Lung (tissue), 12 donors: ENCODE measurements around the gene AUNIP. TPM values are rescaled to one million over a fixed set of nuclear protein-coding genes. Genes with fewer than 3 reads are reported as not detected.

ENCODE experiments used
- ATAC-seq: fragments of 200-7000 bp; cut with Tn5 transposase; one replicate; pipeline ENCODE4 v1.9.1; 2020; ENCODE audit warnings: moderate number of reproducible peaks; ENCODE audit not compliant: insufficient read depth, low FRiP score
- DNase-seq, 3 donors: peaks; one replicate each; pipeline ENCODE4 v3.0.0-alpha.2; 2013 to 2017
- H3K27ac ChIP-seq, 2 donors: one replicate each; pipeline ENCODE4 v1.5.1; 2013; ENCODE audit warnings: mild to moderate bottlenecking in 2 of 2, moderate library complexity in 2 of 2, control low read depth in 1 of 2, inconsistent platforms in 1 of 2, low read depth in 1 of 2, low read length in 1 of 2
- H3K27me3 ChIP-seq, 3 donors: one replicate each; pipeline ENCODE4 v1.5.1; 2013; ENCODE audit warnings: low read length in 2 of 3; ENCODE audit not compliant: control insufficient read depth in 3 of 3, insufficient read depth in 3 of 3
- H3K36me3 ChIP-seq, 4 donors: one replicate each; pipeline ENCODE4 v1.5.1; 2013; ENCODE audit warnings: low read length in 4 of 4, mild to moderate bottlenecking in 1 of 4, moderate library complexity in 1 of 4; ENCODE audit not compliant: control insufficient read depth in 4 of 4, insufficient read depth in 4 of 4
- H3K4me1 ChIP-seq, 5 donors: one replicate each; pipeline ENCODE4 v1.5.1; 2013; ENCODE audit warnings: low read length in 5 of 5, mild to moderate bottlenecking in 2 of 5, moderate library complexity in 1 of 5; ENCODE audit not compliant: control insufficient read depth in 5 of 5, insufficient read depth in 5 of 5
- H3K4me3 ChIP-seq: one replicate; pipeline ENCODE4 v1.5.1; 2013; ENCODE audit warnings: mild to moderate bottlenecking, control low read depth, moderate library complexity
- H3K9ac ChIP-seq, 2 donors: one replicate each; pipeline ENCODE4 v1.5.1; 2013; ENCODE audit warnings: low read length in 2 of 2, control low read depth in 1 of 2; ENCODE audit not compliant: insufficient read depth in 1 of 2
- H3K9me3 ChIP-seq, 4 donors: one replicate each; pipeline ENCODE4 v1.5.1; 2013; ENCODE audit warnings: low read length in 3 of 4, mild to moderate bottlenecking in 1 of 4, moderate library complexity in 1 of 4; ENCODE audit not compliant: control insufficient read depth in 4 of 4, insufficient read depth in 3 of 4
- WGBS, 2 donors: extraction: QIAGEN DNeasy Blood & Tissue Kit; methylation state at CpG; one replicate each; pipeline ENCODE4 v1.1.7; 2013; 5-methylcytosine and 5-hydroxymethylcytosine counted together
- polyA plus RNA-seq, 2 donors: library from polyadenylated mRNA; stranded (reverse); fragments of 200-250 nt; gene quantifications; one replicate each; pipeline ENCODE4 v1.2.1, GENCODE V29; 2013
- total RNA-seq, 2 donors: library from RNA; depleted of rRNA in 1 of 2; stranded (reverse); fragments of >200 nt in 1 of 2; gene quantifications; one replicate each; pipeline ENCODE4 v1.2.1, GENCODE V29; 2014 to 2021
- TF ChIP-seq, protein P1 (sequence below): IDR thresholded peaks from 2 replicates; pipeline ENCODE4 v1.5.1; 2012; ENCODE audit warnings: mild to moderate bottlenecking; ENCODE audit errors: control extremely low read depth, extremely low read depth
- donor health status: control.
- donor health status: control.
- donor health status: Bipolar disorder and iron deficiency.
- donor health status: healthy.
- donor health status: DM: yes; HTN: yes; CAD: no.

Gene AUNIP
- total and polyA plus RNA-seq, 4 donors, result 0.21 to 1.1 (median 0.29) TPM

DNA sequence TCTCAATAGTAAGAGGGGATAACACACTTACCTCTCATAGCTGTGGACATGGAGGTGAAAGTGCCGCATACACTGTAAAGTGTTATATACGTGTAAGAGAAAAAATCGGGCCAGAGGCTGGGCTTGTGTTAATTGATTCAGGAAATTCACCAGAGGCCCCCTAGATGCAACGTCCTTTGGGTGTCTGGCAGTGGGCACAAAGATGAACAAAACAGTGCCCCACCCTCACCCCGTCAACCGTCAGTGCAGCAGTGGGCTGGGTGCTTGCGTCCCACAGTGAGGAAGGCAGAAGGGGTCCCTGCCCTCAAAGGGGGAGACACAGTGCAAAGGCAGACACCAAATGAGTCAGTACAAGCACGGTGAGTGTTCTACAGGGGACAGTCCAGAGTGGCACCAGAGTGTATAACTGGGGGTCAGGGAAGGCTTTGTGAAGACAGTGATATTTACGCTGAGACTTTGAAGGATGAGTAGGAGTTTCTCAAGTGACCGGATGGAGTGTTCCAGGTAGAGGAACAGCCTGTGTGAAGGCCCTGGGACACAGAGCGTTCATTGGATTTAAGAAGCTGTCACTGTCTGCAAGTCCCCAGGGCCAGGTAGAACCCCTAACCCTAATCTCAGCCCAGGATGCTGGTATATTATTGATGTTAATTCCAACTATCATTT is 46.1 kb downstream of the AUNIP start:
- Histone ChIP-seq H3K9me3 (no peaks in the 10 kb centered on the region), H3K4me1 (peaks cover 0 to 7% (median under 1%) of the 10 kb centered on the region in 5 donors), H3K9ac (no peak overlapping the region), H3K36me3 (peaks cover 0 to 50% (median 13%) of the 10 kb centered on the region in 4 donors), H3K4me3 (no peak overlapping the region), H3K27me3 (no peaks in the 10 kb centered on the region), H3K27ac (no peak overlapping the region)
- TF ChIP-seq, protein P1, sequence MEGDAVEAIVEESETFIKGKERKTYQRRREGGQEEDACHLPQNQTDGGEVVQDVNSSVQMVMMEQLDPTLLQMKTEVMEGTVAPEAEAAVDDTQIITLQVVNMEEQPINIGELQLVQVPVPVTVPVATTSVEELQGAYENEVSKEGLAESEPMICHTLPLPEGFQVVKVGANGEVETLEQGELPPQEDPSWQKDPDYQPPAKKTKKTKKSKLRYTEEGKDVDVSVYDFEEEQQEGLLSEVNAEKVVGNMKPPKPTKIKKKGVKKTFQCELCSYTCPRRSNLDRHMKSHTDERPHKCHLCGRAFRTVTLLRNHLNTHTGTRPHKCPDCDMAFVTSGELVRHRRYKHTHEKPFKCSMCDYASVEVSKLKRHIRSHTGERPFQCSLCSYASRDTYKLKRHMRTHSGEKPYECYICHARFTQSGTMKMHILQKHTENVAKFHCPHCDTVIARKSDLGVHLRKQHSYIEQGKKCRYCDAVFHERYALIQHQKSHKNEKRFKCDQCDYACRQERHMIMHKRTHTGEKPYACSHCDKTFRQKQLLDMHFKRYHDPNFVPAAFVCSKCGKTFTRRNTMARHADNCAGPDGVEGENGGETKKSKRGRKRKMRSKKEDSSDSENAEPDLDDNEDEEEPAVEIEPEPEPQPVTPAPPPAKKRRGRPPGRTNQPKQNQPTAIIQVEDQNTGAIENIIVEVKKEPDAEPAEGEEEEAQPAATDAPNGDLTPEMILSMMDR, result no peak
- DNase-seq, result no peak
- 86 to 88% methylated on average over 11 of the region's 11 CpGs for WGBS, 2 donors
- no peak for ATAC-seq

DNA sequence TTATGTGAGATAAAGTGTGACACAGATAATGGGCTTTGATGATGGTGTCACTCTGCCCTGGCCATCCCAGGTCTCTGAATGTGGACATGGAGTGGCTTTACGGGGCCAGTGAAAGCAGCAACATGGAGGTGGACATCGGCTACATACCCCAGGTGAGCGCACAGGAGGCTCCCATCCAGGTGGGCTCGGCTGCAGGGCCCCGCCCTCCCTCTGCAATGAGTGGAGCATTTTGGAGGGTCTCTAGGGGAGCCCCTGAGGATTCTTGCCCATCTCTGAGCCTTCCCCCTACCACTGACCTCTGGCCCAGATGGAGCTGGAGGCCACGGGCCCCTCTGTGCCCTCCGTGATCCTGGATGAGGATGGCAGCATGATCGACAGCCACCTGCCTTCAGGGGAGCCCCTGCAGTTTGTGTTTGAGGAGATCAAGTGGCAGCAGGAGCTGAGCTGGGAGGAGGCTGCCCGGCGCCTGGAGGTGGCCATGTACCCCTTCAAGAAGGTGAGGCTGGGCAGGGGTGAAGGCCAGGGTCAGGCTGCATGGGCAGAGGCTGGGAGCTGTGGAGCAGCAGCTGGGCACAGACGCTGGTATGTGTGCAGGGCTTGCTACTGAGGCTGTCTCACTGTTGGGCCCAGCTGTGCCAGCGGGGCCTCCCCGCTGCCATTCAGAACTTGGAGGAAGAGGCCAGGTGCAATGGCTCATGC is 47.7 kb downstream of the AUNIP start:
- H3K9me3 ChIP-seq, result no peaks in the 10 kb centered on the region
- WGBS, 2 donors, result 94 to 96% methylated on average over 13 of the region's 13 CpGs
- H3K9ac ChIP-seq, result no peak overlapping the region
- DNase-seq (no peak), ATAC-seq (no peak)
- TF ChIP-seq, protein P1, result no peak
- H3K27ac ChIP-seq, result no peak overlapping the region
- H3K36me3 ChIP-seq, result peaks cover 0 to 55% (median 12%) of the 10 kb centered on the region in 4 donors
- H3K4me1 ChIP-seq, result peaks cover 0 to under 1% (median 0%) of the 10 kb centered on the region in 5 donors
- H3K27me3 ChIP-seq, result no peaks in the 10 kb centered on the region
- no peak overlapping the region for H3K4me3 ChIP-seq

DNA sequence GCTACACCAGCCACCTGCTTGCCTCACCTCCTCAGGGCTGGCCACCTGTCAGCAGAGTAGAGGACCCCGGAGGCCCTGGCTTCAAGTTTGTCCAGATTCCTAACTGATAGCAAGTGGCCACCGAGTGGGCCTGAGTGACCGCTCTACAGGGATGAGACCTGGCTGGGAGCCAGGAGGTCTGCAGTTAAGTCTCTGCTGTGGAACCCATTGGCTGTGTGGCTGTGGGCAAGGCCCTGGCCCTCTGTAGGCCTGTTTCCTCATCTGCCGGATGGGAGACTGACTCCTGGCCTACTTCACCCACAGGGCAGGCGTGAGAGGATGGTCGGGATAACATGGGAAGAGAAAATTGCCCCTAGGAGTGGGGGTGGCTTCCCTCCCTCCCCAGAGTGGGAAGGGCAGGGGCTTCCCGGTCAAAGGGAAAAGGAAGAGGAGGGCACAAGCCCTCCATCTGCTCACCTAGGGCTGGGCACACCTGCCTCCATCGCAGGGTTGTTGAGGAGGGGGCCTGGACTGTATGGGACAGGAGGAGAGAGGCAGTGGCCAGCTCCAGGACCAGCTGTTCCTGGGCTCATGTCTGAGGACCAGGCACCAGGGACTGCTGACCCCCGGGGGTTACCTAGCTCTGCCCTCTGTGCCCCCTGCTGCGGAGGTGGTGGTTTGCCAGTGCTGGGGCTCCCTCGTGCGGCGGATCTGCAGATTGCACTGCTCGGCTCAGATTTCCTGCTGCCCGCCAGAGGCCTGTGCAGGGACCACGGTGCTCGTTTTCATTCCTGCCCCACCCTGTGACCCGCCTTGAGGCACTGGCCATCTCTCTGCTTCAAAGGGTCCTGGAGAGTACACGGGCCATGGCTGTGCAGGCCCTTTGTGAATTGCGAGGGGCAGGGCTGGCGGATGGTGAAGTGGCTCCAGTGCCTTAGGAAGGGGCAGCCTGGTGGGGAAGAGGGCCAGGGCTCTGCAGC is 48.6 kb downstream of the AUNIP start:
- TF ChIP-seq, protein P1, result peak; percentile 86
- WGBS, 2 donors, result 36 to 39% methylated on average over 21 of the region's 21 CpGs
- no peak overlapping the region for H3K9ac ChIP-seq
- no peak overlapping the region for H3K27ac ChIP-seq
- DNase-seq, result peak; percentile 54 to 71 (median 57)
- H3K36me3 ChIP-seq, result peaks cover 0 to 51% (median 13%) of the 10 kb centered on the region in 4 donors
- H3K4me1 ChIP-seq, result peaks cover 0 to 6% (median 0%) of the 10 kb centered on the region in 5 donors
- H3K9me3 ChIP-seq, result no peaks in the 10 kb centered on the region
- no peak overlapping the region for H3K4me3 ChIP-seq
- peak; percentile 53 for ATAC-seq
- H3K27me3 ChIP-seq, result no peaks in the 10 kb centered on the region
